Limb (tissue), 2 donors: ENCODE results near the gene PUM2.
"Not testable (repeated sequence)": the region's sequence is repeated elsewhere in the genome, so short reads cannot be mapped to it uniquely, and the experiment has no call there.

Experiments
- DNase-seq, 2 donors: peaks; one replicate each; pipeline ENCODE4 v3.0.0-alpha.2; 2016; ENCODE audit errors: extremely low spot score in 2 of 2

Gene PUM2

GRCh38 chr2:20235655-20236305 lies 114.9 kb downstream of the PUM2 start:
- DNase-seq: no peak

GRCh38 chr2:20234597-20234996 lies 116.0 kb downstream of the PUM2 start:
- DNase-seq: not testable (repeated sequence)

GRCh38 chr2:20232837-20233207 lies 117.8 kb downstream of the PUM2 start:
- DNase-seq: no peak

- DNase-seq: no peak
These were observed 119.0 kb downstream of the PUM2 start for GRCh38 chr2:20231598-20232026.

- no peak for DNase-seq
These were observed 119.5 kb downstream of the PUM2 start for GRCh38 chr2:20231159-20231558.

GRCh38 chr2:20230114-20230425 lies 120.6 kb downstream of the PUM2 start:
- DNase-seq: no peak

GRCh38 chr2:20229322-20230113 lies 121.1 kb downstream of the PUM2 start:
- peak in 1 of 2 donors; percentile 33 for DNase-seq

- DNase-seq: peak in 1 of 2 donors; percentile 6
These were observed 122.6 kb downstream of the PUM2 start for GRCh38 chr2:20227894-20228505.

GRCh38 chr2:20226152-20226545 lies 124.5 kb downstream of the PUM2 start:
- DNase-seq: peak in 1 of 2 donors; percentile 20

GRCh38 chr2:20225294-20226151 lies 125.1 kb downstream of the PUM2 start:
- peak; percentile 67 to 88 for DNase-seq

GRCh38 chr2:20224716-20225293 lies 125.8 kb downstream of the PUM2 start, which contains the start of gene SDC1:
TSS of gene SDC1 (minus strand) at chr2:20225130. CDS start at chr2:20224867, 263 bp downstream.
- DNase-seq: peak in 1 of 2 donors; percentile 79

- DNase-seq: no peak
These were observed 126.4 kb downstream of the PUM2 start for GRCh38 chr2:20224164-20224715.

GRCh38 chr2:20223407-20224163 lies 127.1 kb downstream of the PUM2 start:
- peak in 1 of 2 donors; percentile 78 for DNase-seq

GRCh38 chr2:20222769-20223406 lies 127.8 kb downstream of the PUM2 start:
- no peak for DNase-seq

GRCh38 chr2:20222014-20222768 lies 128.5 kb downstream of the PUM2 start:
- no peak for DNase-seq

GRCh38 chr2:20221555-20221973 lies 129.1 kb downstream of the PUM2 start:
- no peak for DNase-seq

GRCh38 chr2:20220806-20221554 lies 129.7 kb downstream of the PUM2 start:
- no peak for DNase-seq

GRCh38 chr2:20219763-20220380 lies 130.8 kb downstream of the PUM2 start:
- no peak for DNase-seq
